ENCODE results near the gene CAMK2D.

GRCh38 chr4:113469926-113470325 is 291.6 kb downstream of the CAMK2D start:
- no peak for TF ChIP-seq EZH2 (IDR thresholded peaks at IDR 0.05; ENCODE audit: low read depth)
- TF ChIP-seq CTCF (conservative IDR thresholded peaks at IDR 0.05): no peak

Data from PC-9 (cell line).